AG09319 (cell line): ENCODE measurements around the gene ARHGAP31.

ENCODE experiments used
- DNase-seq: peaks from one replicate; pipeline ENCODE4 v3.0.0-alpha.2; 2010; ENCODE audit warnings: low read depth; ENCODE audit errors: extremely low read depth
- TF ChIP-seq, protein P1 (sequence below): IDR thresholded peaks from 2 replicates; pipeline ENCODE4 v1.5.1; 2011; ENCODE audit warnings: low read depth, mild to moderate bottlenecking, inconsistent platforms, low read length, moderate library complexity

ARHGAP31 gene

DNA sequence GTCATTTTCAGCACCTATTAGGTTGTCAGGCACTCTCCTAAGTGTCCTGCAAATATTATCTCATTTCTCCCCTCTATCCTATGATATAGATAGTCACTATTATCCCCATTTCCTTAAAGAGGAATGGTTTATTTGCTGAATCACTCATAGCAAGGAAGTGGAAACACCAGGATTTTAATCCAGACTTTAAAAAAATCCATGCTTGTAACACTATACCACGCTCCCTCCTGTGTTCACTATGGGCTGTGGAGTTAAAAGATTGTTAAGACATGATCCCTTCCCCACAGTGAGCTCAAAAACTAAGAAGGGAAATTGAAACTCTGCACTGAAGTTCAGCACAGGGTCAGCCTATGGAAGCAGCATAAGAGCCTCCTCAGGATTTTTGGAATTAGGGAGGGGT, 109.0 kb downstream of the ARHGAP31 start:
- DNase-seq, result no peak
- TF ChIP-seq, protein P1, sequence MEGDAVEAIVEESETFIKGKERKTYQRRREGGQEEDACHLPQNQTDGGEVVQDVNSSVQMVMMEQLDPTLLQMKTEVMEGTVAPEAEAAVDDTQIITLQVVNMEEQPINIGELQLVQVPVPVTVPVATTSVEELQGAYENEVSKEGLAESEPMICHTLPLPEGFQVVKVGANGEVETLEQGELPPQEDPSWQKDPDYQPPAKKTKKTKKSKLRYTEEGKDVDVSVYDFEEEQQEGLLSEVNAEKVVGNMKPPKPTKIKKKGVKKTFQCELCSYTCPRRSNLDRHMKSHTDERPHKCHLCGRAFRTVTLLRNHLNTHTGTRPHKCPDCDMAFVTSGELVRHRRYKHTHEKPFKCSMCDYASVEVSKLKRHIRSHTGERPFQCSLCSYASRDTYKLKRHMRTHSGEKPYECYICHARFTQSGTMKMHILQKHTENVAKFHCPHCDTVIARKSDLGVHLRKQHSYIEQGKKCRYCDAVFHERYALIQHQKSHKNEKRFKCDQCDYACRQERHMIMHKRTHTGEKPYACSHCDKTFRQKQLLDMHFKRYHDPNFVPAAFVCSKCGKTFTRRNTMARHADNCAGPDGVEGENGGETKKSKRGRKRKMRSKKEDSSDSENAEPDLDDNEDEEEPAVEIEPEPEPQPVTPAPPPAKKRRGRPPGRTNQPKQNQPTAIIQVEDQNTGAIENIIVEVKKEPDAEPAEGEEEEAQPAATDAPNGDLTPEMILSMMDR, result no peak

GRCh38 chr3:119405315-119405714, 111.1 kb downstream of the ARHGAP31 start:
- TF ChIP-seq, protein P1, result no peak
- DNase-seq, result no peak

- no peak for DNase-seq
- TF ChIP-seq, protein P1, result no peak
Measured at GRCh38 chr3:119408243-119408950, 114.2 kb downstream of the ARHGAP31 start.

DNA sequence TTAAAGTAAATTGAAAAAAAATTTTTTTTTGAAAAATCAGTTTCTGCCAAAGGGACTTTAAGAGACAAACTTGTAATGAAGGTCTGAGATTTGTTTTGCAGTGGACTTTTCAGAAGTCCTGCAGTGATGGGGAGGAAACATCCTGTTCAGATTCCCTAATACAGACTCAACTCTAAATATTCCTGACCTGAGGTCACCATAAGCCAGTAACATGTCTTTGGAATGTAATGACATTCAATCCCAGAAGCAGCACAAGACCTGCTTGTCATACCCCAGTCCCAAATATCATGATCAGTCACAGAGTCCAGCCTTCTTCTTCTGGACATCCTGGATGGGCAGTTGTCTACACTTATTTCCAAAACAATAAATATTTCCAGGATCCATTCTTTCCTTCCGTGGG, 115.7 kb downstream of the ARHGAP31 start:
- TF ChIP-seq, protein P1, result no peak
- no peak for DNase-seq

DNA sequence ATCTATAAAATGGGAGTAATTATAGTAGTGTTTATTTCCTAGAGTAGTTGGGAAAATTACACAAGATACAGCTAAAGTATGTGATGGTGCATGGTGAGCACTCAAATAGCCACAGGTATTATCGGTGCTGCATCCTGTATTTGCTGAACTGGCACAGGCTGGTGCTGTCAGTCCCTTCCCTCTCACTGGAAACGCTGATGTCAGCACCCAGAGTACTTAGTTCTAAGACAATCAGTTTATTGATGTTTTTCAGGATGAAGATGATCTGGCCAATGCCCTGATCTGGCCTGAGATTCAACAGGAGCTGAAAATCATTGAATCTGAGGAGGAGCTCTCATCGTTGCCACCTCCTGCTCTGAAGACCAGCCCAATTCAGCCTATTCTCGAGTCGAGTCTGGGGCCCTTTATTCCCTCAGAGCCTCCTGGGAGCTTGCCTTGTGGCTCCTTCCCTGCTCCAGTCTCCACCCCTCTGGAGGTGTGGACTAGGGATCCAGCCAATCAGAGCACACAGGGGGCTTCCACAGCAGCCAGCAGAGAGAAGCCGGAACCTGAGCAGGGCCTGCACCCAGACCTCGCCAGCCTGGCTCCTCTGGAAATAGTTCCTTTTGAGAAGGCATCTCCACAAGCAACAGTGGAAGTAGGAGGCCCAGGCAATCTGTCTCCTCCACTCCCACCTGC, 119.6 kb downstream of the ARHGAP31 start:
- TF ChIP-seq, protein P1, result no peak
- DNase-seq, result no peak

GRCh38 chr3:119416873-119417272, 122.7 kb downstream of the ARHGAP31 start:
- no peak for DNase-seq
- TF ChIP-seq, protein P1, result no peak

GRCh38 chr3:119417771-119418512, 123.8 kb downstream of the ARHGAP31 start:
- no peak for DNase-seq
- TF ChIP-seq, protein P1, result no peak
